Lower lobe of right lung (tissue), 2 donors: Measurements from ENCODE around the gene CLDN19. TPM values are rescaled to one million over a fixed set of nuclear protein-coding genes. Genes with fewer than 3 reads are reported as not detected.

Experiments used
- ATAC-seq, 2 donors: fragments of 200-7000 bp; cut with Tn5 transposase; one replicate each; pipeline ENCODE4 v1.9.1; 2020 to 2022; ENCODE audit warnings: mild to moderate bottlenecking in 2 of 2, moderate library complexity in 2 of 2
- DNase-seq: peaks from one replicate; pipeline ENCODE4 v3.0.0-alpha.2; 2020
- H3K27ac ChIP-seq: fragments of 200-600 bp; one replicate; pipeline ENCODE4 v1.8.0; 2022
- H3K27me3 ChIP-seq: fragments of 200-600 bp; one replicate; pipeline ENCODE4 v1.8.0; 2022; ENCODE audit warnings: low read depth
- H3K36me3 ChIP-seq: fragments of 200-600 bp; one replicate; pipeline ENCODE4 v1.8.0; 2022; ENCODE audit warnings: mild to moderate bottlenecking
- H3K4me1 ChIP-seq: fragments of 200-600 bp; one replicate; pipeline ENCODE4 v1.8.0; 2022
- H3K4me3 ChIP-seq: fragments of 200-600 bp; one replicate; pipeline ENCODE4 v1.8.0; 2022; ENCODE audit warnings: mild to moderate bottlenecking
- H3K9me3 ChIP-seq: fragments of 200-600 bp; one replicate; pipeline ENCODE4 v1.8.0; 2022
- intact Hi-C: fragments of 100-400 bp; cut with DNase I; formaldehyde crosslinking; loops from one replicate; pipeline ENCODE4 v1.11.0; 2022
- total RNA-seq: library from RNA; stranded (reverse); fragmentation: NEBNext Ultra II Directional; extraction: Animal tissue kit (Norgen Biotek cat#: 25700); gene quantifications from one replicate; pipeline ENCODE4 v1.2.1, GENCODE V29; 2021
- TF ChIP-seq, protein P1 (sequence below): fragments of 200-600 bp; IDR thresholded peaks from one replicate; pipeline ENCODE4 v1.8.0; 2022; ENCODE audit warnings: antibody characterized with exemption, mild to moderate bottlenecking
- donor health status: DM: no; HTN: yes; CAD: no; lungs with severe emphysema.

The CLDN19 gene
- total RNA-seq, 1 donor from 2014 or later, result not detected

- intact Hi-C loops, result no loop called here
- peak; percentile 100 for DNase-seq
- H3K4me1 ChIP-seq, result peaks cover 36% of the 10 kb centered on the region
Observed at GRCh38 chr1:42766741-42767509, 26.9 kb upstream of the CLDN19 start, which contains the start of the genes C1orf50 and P3H1. Gene C1orf50 (plus strand): TSS chr1:42767249. CDS start chr1:42767312, 63 bp downstream. Gene P3H1 (minus strand): TSS chr1:42767028. CDS start chr1:42766971, 57 bp downstream.

DNA sequence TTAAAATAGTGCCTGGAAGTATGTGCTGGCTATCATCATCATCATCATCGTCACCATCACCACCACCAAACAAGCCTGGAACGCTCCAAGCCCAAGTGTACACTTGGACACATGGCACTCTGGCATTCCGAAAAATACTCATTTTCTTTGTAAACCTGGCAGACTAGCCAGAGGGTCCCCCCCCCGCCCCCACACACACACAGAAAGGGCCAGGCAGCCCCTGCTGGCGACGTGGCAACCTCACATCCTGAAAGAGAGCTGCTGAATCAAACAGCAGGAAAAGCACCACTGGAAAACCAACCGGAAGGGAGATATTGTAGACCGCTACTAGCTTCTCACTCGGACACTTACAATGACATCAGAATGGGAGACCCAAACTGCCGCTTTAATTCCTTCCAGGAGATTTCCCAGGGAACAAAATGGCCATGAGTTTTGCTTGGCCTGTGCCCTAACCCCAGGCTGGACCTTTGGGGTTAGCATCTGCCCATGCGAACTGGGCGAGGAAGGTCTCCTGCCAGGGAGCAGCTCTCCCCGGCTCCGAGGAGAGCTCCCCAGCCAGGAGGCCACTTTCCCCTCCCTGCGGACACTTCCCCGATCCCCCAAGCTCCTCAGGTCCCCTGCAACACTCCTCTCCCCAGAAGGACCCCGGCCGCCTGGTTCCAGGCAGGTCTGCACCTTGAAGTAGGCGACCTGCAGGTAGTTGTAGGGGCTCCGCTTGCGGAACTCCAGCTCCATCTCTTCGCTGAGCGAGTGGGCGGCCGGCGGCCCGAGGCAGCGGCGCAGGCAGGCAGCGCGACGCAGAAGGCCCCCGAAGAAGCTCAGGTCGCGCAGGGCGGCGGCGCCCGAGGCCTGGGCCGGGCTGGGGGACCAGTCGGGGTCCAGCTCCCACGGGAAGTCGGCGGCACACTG is 26.1 kb upstream of the CLDN19 start:
- Histone ChIP-seq H3K27me3 (no peaks in the 10 kb centered on the region), H3K9me3 (no peaks in the 10 kb centered on the region), H3K4me1 (peaks cover 36% of the 10 kb centered on the region), H3K36me3 (peaks cover 14% of the 10 kb centered on the region), H3K27ac (peak overlapping the region; percentile 94), H3K4me3 (peak overlapping the region; percentile 98)
- TF ChIP-seq, protein P1, sequence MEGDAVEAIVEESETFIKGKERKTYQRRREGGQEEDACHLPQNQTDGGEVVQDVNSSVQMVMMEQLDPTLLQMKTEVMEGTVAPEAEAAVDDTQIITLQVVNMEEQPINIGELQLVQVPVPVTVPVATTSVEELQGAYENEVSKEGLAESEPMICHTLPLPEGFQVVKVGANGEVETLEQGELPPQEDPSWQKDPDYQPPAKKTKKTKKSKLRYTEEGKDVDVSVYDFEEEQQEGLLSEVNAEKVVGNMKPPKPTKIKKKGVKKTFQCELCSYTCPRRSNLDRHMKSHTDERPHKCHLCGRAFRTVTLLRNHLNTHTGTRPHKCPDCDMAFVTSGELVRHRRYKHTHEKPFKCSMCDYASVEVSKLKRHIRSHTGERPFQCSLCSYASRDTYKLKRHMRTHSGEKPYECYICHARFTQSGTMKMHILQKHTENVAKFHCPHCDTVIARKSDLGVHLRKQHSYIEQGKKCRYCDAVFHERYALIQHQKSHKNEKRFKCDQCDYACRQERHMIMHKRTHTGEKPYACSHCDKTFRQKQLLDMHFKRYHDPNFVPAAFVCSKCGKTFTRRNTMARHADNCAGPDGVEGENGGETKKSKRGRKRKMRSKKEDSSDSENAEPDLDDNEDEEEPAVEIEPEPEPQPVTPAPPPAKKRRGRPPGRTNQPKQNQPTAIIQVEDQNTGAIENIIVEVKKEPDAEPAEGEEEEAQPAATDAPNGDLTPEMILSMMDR, result peak; percentile 46
- peak; percentile 1 to 45 for ATAC-seq
- intact Hi-C loops, result no loop called here
- DNase-seq, result no peak

More at GRCh38 chr1:42766741-42767509, 26.9 kb upstream of the CLDN19 start, which contains the start of the genes C1orf50 and P3H1:
- TF ChIP-seq, protein P1, result peak; percentile 7
- peak; percentile 97 to 99 for ATAC-seq
- peak within 1 kb of the TSS; percentile 94 for H3K27ac ChIP-seq
- no peaks in the 10 kb centered on the region for H3K9me3 ChIP-seq
- peak within 1 kb of the TSS; percentile 98 for H3K4me3 ChIP-seq
- peaks cover 6% of the 10 kb centered on the region for H3K36me3 ChIP-seq
- H3K27me3 ChIP-seq, result no peaks in the 10 kb centered on the region

DNA sequence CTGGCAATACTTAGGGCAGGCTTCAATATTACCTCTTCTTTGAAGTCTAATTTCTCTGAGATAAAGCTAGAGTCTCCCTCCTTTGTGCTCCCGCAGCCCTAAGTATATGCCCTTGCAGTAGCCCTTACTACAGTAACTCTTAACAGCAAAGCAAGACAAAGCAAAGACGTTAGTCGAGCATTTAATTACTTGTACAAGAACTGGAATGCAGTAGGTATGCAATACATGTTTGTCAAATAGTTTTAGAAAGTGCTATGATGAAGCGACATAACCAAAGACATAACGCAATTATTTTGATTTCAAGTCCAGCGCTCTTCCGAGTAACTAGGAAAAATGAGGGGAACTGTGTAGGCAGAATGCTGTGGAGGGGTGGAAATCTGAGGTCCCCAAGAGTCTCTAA is 25.2 kb upstream of the CLDN19 start:
- TF ChIP-seq, protein P1, result no peak
- Histone ChIP-seq H3K36me3 (peaks cover 19% of the 10 kb centered on the region), H3K4me1 (peaks cover 31% of the 10 kb centered on the region), H3K27ac (peak overlapping the region; percentile 94), H3K4me3 (peak overlapping the region; percentile 98), H3K27me3 (no peaks in the 10 kb centered on the region), H3K9me3 (no peaks in the 10 kb centered on the region)
- ATAC-seq (no peak), DNase-seq (no peak)
- intact Hi-C loops, result no loop called here

DNA sequence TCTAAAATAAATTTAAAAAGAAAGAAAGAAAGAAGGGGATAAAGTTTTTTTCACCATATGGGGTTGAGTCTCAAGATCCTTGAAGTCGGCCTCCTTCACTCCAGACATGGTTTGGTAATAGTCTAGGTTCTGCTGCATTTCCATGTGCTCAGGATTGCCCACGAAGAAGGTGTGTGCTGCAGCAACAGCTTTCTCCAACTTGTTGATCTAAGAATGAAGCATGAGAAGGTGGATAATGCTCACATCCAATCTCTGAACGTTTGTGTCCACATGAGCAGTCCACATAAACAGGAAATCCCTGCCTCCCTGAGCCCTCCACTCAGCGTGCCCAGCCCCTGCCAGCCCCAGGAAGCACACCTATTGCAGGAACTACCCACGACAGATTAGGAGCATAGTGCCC is 22.2 kb upstream of the CLDN19 start:
- ATAC-seq (no peak), DNase-seq (no peak)
- H3K27ac ChIP-seq, result no peak overlapping the region
- H3K36me3 ChIP-seq, result peaks cover 49% of the 10 kb centered on the region
- H3K27me3 ChIP-seq, result no peaks in the 10 kb centered on the region
- H3K4me3 ChIP-seq, result no peak overlapping the region
- TF ChIP-seq, protein P1, result no peak
- H3K9me3 ChIP-seq, result no peaks in the 10 kb centered on the region
- peaks cover 27% of the 10 kb centered on the region for H3K4me1 ChIP-seq
- intact Hi-C loops, result no loop called here

- no peak overlapping the region for H3K4me3 ChIP-seq
- no peaks in the 10 kb centered on the region for H3K9me3 ChIP-seq
- peaks cover 27% of the 10 kb centered on the region for H3K4me1 ChIP-seq
- ATAC-seq (no peak), DNase-seq (no peak)
- no peak overlapping the region for H3K27ac ChIP-seq
- TF ChIP-seq, protein P1, result no peak
- no peaks in the 10 kb centered on the region for H3K27me3 ChIP-seq
- peaks cover 54% of the 10 kb centered on the region for H3K36me3 ChIP-seq
- intact Hi-C loops, result no loop called here
Observed at GRCh38 chr1:42761567-42761966, 21.5 kb upstream of the CLDN19 start.
